HEK293T (cell line): ENCODE results near the gene ZNF101.

ENCODE experiments used
- CTCF ChIA-PET: fragments of 350-600 bp; formaldehyde crosslinking; extraction: SDS; loops from one replicate; lab custom pipeline; 2021; ENCODE audit warnings: antibody characterized with exemption, inconsistent platforms; lab: Yijun Ruan, JAX
- POLR2A ChIA-PET: fragments of 350-600 bp; formaldehyde crosslinking; extraction: SDS; loops from one replicate; lab custom pipeline; 2020; ENCODE audit warnings: antibody characterized with exemption, inconsistent platforms; lab: Yijun Ruan, JAX
- DNase-seq: peaks from one replicate; pipeline ENCODE4 v3.0.0; 2012; ENCODE audit warnings: mixed read lengths; ENCODE audit errors: extremely low spot score
- ARNT ChIP-seq: fragments of 450-650 bp; IDR thresholded peaks from 2 replicates; pipeline ENCODE4 v1.6.1; 2017; ENCODE audit warnings: mild to moderate bottlenecking
- BHLHE40 ChIP-seq: fragments of 450-650 bp; IDR thresholded peaks from 2 replicates; pipeline ENCODE4 v1.6.1; 2016; ENCODE audit warnings: mild to moderate bottlenecking, moderate library complexity, borderline replicate concordance
- CTBP1 ChIP-seq: fragments of 450-650 bp; IDR thresholded peaks from 2 replicates; pipeline ENCODE4 v1.6.1; 2016; ENCODE audit warnings: borderline replicate concordance
- ELF4 ChIP-seq: fragments of 450-650 bp; IDR thresholded peaks from 2 replicates; pipeline ENCODE4 v1.6.1; 2017; ENCODE audit warnings: antibody characterized with exemption
- FOXA1 ChIP-seq: fragments of 450-650 bp; IDR thresholded peaks from 2 replicates; pipeline ENCODE4 v1.6.1; 2016; ENCODE audit warnings: mild to moderate bottlenecking
- FOXK2 ChIP-seq: fragments of 450-650 bp; IDR thresholded peaks from 2 replicates; pipeline ENCODE4 v1.6.1; 2016; ENCODE audit warnings: mild to moderate bottlenecking
- FOXM1 ChIP-seq: fragments of 450-650 bp; IDR thresholded peaks from 2 replicates; pipeline ENCODE4 v1.6.1; 2017; ENCODE audit warnings: mild to moderate bottlenecking, borderline replicate concordance
- HDGF ChIP-seq: fragments of 450-650 bp; IDR thresholded peaks from 2 replicates; pipeline ENCODE4 v1.6.1; 2017; ENCODE audit warnings: antibody characterized with exemption, borderline replicate concordance
- L3MBTL2 ChIP-seq: fragments of 450-650 bp; conservative IDR thresholded peaks from 2 replicates; pipeline ENCODE4 v1.6.1; 2016; ENCODE audit warnings: mild to moderate bottlenecking
- LEF1 ChIP-seq: fragments of 450-650 bp; IDR thresholded peaks from 2 replicates; pipeline ENCODE4 v1.6.1; 2017; ENCODE audit warnings: mild to moderate bottlenecking, borderline replicate concordance
- NFRKB ChIP-seq: fragments of 450-650 bp; IDR thresholded peaks from 2 replicates; pipeline ENCODE4 v1.6.1; 2016; ENCODE audit warnings: mild to moderate bottlenecking, moderate library complexity
- PKNOX1 ChIP-seq: fragments of 450-650 bp; IDR thresholded peaks from 2 replicates; pipeline ENCODE4 v1.6.1; 2016
- SP1 ChIP-seq: fragments of 450-650 bp; IDR thresholded peaks from 2 replicates; pipeline ENCODE4 v1.6.1; 2017
- SUZ12 ChIP-seq: fragments of 450-650 bp; IDR thresholded peaks from 2 replicates; pipeline ENCODE4 v1.6.1; 2016; ENCODE audit warnings: mild to moderate bottlenecking
- TARDBP ChIP-seq: fragments of 450-650 bp; IDR thresholded peaks from 2 replicates; pipeline ENCODE4 v1.6.1; 2016
- ZNF384 ChIP-seq: fragments of 450-650 bp; IDR thresholded peaks from 2 replicates; pipeline ENCODE4 v1.6.1; 2016

Gene ZNF101

GRCh38 chr19:19626516-19627472, 41.8 kb upstream of the ZNF101 start:
- POLR2A ChIA-PET: no interaction called here
- TF ChIP-seq LEF1 (no peak), L3MBTL2 (no peak), CTBP1 (no peak), ELF4 (no peak), HDGF (no peak), BHLHE40 (no peak), FOXA1 (no peak), ARNT (no peak), NFRKB (no peak), FOXK2 (no peak), SUZ12 (no peak), ZNF384 (no peak), FOXM1 (no peak), PKNOX1 (no peak), SP1 (no peak), TARDBP (no peak)

GRCh38 chr19:19627621-19628500, 40.8 kb upstream of the ZNF101 start, which contains the start of gene LPAR2:
TSS of gene LPAR2 (minus strand) at chr19:19628220. CDS start at chr19:19627275, 945 bp downstream.
- ChIA-PET CTCF (no interaction called here), POLR2A (no interaction called here)
- no peak for DNase-seq
- TF ChIP-seq ELF4 (no peak), SUZ12 (no peak), BHLHE40 (no peak), PKNOX1 (no peak), HDGF (no peak), FOXA1 (no peak)

More at GRCh38 chr19:19626516-19627472, 41.8 kb upstream of the ZNF101 start:
- no peak for DNase-seq
- CTCF ChIA-PET: interaction anchor here (0.7 kb wide), 1 partner anchor 73 kb away, joined by 3 read pairs; no protein-coding TSS in a partner anchor

- POLR2A ChIA-PET: no interaction called here
Observed at GRCh38 chr19:19628501-19629134, 40.0 kb upstream of the ZNF101 start.

GRCh38 chr19:19630062-19630414, 38.6 kb upstream of the ZNF101 start:
- no peak for DNase-seq
- ChIA-PET POLR2A (no interaction called here), CTCF (no interaction called here)
- TF ChIP-seq SP1 (no peak), FOXK2 (no peak), HDGF (no peak), BHLHE40 (no peak), TARDBP (no peak), SUZ12 (no peak), PKNOX1 (no peak), CTBP1 (no peak), LEF1 (no peak)

More at GRCh38 chr19:19628501-19629134, 40.0 kb upstream of the ZNF101 start:
- CTCF ChIA-PET: no interaction called here
- TF ChIP-seq CTBP1: no peak
- no peak for TF ChIP-seq FOXA1
- no peak for TF ChIP-seq HDGF
- DNase-seq: no peak

GRCh38 chr19:19630426-19630825, 38.2 kb upstream of the ZNF101 start:
- DNase-seq: no peak
- ChIA-PET CTCF (no interaction called here), POLR2A (no interaction called here)

More at GRCh38 chr19:19630426-19630825, 38.2 kb upstream of the ZNF101 start:
- TF ChIP-seq BHLHE40: no peak
- TF ChIP-seq TARDBP: no peak
- no peak for TF ChIP-seq FOXM1
- no peak for TF ChIP-seq CTBP1
- TF ChIP-seq LEF1: no peak
- no peak for TF ChIP-seq ARNT
- TF ChIP-seq FOXK2: no peak
- no peak for TF ChIP-seq FOXA1
- TF ChIP-seq ZNF384: no peak
- no peak for TF ChIP-seq PKNOX1
- no peak for TF ChIP-seq ELF4
- TF ChIP-seq L3MBTL2: no peak
- TF ChIP-seq SP1: no peak
- no peak for TF ChIP-seq SUZ12
- TF ChIP-seq NFRKB: no peak
- no peak for TF ChIP-seq HDGF
